ENCODE results near the gene CISD3.

The CISD3 gene

DNA sequence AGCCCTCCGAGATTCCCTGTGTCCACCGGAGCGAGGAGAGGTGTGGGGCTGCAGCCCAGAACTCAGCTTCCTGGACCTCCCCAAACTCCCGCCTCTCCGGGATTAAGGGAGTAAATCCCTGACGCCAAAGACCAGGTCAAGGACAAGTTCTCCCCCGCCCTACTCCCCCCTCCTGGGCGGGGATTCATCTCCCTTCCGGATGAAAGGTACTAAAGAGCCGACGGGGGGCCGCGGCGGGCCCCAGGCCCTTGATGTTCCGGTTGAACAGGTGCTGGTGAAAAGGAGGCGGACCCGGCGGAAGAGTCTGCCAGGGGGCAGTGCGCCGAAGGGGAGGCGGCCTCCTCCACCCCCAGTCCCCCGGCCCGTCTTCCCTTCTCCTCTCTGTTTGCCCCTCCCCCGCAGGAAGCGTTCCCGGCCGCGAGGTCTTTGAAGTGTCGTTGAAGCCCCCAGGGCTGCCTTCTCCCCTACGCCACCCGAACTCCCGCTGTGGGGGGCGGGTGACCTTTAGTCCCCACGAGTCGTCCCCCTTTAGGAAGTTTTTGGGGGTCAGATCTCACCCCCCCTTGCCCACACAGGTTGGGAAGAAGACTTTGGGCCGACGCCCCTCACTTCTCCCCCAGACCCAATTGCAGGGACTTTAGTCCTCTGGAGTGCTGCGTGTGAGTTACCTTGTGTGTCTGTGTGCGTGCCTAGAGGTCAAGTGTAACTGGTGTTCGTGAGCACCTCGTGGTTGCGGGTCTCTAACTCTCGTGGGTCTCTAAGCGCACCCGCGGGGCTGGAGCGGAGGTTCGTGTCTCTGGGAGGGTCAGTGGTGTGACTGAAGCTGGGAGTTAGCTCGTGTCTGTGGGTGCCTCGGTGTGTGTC, 26.2 kb upstream of the CISD3 start (continued):
- TF ChIP-seq, protein P1, sequence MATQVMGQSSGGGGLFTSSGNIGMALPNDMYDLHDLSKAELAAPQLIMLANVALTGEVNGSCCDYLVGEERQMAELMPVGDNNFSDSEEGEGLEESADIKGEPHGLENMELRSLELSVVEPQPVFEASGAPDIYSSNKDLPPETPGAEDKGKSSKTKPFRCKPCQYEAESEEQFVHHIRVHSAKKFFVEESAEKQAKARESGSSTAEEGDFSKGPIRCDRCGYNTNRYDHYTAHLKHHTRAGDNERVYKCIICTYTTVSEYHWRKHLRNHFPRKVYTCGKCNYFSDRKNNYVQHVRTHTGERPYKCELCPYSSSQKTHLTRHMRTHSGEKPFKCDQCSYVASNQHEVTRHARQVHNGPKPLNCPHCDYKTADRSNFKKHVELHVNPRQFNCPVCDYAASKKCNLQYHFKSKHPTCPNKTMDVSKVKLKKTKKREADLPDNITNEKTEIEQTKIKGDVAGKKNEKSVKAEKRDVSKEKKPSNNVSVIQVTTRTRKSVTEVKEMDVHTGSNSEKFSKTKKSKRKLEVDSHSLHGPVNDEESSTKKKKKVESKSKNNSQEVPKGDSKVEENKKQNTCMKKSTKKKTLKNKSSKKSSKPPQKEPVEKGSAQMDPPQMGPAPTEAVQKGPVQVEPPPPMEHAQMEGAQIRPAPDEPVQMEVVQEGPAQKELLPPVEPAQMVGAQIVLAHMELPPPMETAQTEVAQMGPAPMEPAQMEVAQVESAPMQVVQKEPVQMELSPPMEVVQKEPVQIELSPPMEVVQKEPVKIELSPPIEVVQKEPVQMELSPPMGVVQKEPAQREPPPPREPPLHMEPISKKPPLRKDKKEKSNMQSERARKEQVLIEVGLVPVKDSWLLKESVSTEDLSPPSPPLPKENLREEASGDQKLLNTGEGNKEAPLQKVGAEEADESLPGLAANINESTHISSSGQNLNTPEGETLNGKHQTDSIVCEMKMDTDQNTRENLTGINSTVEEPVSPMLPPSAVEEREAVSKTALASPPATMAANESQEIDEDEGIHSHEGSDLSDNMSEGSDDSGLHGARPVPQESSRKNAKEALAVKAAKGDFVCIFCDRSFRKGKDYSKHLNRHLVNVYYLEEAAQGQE (tag by site-specific recombination; IDR thresholded peaks at IDR 0.05) = no peak
- TF ChIP-seq, protein P2, sequence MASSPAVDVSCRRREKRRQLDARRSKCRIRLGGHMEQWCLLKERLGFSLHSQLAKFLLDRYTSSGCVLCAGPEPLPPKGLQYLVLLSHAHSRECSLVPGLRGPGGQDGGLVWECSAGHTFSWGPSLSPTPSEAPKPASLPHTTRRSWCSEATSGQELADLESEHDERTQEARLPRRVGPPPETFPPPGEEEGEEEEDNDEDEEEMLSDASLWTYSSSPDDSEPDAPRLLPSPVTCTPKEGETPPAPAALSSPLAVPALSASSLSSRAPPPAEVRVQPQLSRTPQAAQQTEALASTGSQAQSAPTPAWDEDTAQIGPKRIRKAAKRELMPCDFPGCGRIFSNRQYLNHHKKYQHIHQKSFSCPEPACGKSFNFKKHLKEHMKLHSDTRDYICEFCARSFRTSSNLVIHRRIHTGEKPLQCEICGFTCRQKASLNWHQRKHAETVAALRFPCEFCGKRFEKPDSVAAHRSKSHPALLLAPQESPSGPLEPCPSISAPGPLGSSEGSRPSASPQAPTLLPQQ (tag by site-specific recombination; IDR thresholded peaks at IDR 0.05) = peak; percentile 97
- no peak for TF ChIP-seq ZNF2 (tag by site-specific recombination; IDR thresholded peaks at IDR 0.05)
- TF ChIP-seq SP2 (tag by site-specific recombination; IDR thresholded peaks at IDR 0.05) = peak; percentile 94
- TF ChIP-seq IKZF3 (tag by site-specific recombination; IDR thresholded peaks at IDR 0.05) = peak; percentile 89
- no peak for TF ChIP-seq ZNF677 (tag by site-specific recombination; IDR thresholded peaks at IDR 0.05)
- no peak for TF ChIP-seq ZNF510 (tag by site-specific recombination; IDR thresholded peaks at IDR 0.05; ENCODE audit: insufficient replicate concordance)
- TF ChIP-seq ZNF133 (tag by site-specific recombination; IDR thresholded peaks at IDR 0.05) = no peak
- peak; percentile 56 for TF ChIP-seq ZXDB (tag by site-specific recombination; IDR thresholded peaks at IDR 0.05)
- peak; percentile 15; the same call in 1 of the 2 replicates for TF ChIP-seq SCRT1 (tag by site-specific recombination; IDR thresholded peaks at IDR 0.05; ENCODE audit: borderline replicate concordance)
- no peak for TF ChIP-seq ZNF514 (tag by site-specific recombination; IDR thresholded peaks at IDR 0.05)
- TF ChIP-seq, protein P3, sequence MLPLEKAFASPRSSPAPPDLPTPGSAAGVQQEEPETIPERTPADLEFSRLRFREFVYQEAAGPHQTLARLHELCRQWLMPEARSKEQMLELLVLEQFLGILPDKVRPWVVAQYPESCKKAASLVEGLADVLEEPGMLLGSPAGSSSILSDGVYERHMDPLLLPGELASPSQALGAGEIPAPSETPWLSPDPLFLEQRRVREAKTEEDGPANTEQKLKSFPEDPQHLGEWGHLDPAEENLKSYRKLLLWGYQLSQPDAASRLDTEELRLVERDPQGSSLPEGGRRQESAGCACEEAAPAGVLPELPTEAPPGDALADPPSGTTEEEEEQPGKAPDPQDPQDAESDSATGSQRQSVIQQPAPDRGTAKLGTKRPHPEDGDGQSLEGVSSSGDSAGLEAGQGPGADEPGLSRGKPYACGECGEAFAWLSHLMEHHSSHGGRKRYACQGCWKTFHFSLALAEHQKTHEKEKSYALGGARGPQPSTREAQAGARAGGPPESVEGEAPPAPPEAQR (tag by site-specific recombination; IDR thresholded peaks at IDR 0.05) = no peak
- no peak for TF ChIP-seq ZNF555 (tag by site-specific recombination; conservative IDR thresholded peaks at IDR 0.05)
- TF ChIP-seq, protein P4, sequence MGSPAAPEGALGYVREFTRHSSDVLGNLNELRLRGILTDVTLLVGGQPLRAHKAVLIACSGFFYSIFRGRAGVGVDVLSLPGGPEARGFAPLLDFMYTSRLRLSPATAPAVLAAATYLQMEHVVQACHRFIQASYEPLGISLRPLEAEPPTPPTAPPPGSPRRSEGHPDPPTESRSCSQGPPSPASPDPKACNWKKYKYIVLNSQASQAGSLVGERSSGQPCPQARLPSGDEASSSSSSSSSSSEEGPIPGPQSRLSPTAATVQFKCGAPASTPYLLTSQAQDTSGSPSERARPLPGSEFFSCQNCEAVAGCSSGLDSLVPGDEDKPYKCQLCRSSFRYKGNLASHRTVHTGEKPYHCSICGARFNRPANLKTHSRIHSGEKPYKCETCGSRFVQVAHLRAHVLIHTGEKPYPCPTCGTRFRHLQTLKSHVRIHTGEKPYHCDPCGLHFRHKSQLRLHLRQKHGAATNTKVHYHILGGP (tag by site-specific recombination; IDR thresholded peaks at IDR 0.05) = no peak
- TF ChIP-seq ZNF529 (tag by site-specific recombination; IDR thresholded peaks at IDR 0.05; ENCODE audit: insufficient replicate concordance) = no peak
- no peak for TF ChIP-seq ZNF19 (tag by site-specific recombination; IDR thresholded peaks at IDR 0.05; ENCODE audit: low read depth)
- no peak for TF ChIP-seq ZNF549 (tag by site-specific recombination; IDR thresholded peaks at IDR 0.05)
- TF ChIP-seq ZNF211 (tag by site-specific recombination; IDR thresholded peaks at IDR 0.05; ENCODE audit: low read depth) = no peak
- TF ChIP-seq ZNF521 (tag by site-specific recombination; IDR thresholded peaks at IDR 0.05) = no peak
- TF ChIP-seq ZNF350 (tag by site-specific recombination; IDR thresholded peaks at IDR 0.05) = no peak
- peak; percentile 92 for TF ChIP-seq ZEB2 (tag by site-specific recombination; IDR thresholded peaks at IDR 0.05)
- TF ChIP-seq, protein P5, sequence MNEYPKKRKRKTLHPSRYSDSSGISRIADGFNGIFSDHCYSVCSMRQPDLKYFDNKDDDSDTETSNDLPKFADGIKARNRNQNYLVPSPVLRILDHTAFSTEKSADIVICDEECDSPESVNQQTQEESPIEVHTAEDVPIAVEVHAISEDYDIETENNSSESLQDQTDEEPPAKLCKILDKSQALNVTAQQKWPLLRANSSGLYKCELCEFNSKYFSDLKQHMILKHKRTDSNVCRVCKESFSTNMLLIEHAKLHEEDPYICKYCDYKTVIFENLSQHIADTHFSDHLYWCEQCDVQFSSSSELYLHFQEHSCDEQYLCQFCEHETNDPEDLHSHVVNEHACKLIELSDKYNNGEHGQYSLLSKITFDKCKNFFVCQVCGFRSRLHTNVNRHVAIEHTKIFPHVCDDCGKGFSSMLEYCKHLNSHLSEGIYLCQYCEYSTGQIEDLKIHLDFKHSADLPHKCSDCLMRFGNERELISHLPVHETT (tag by site-specific recombination; IDR thresholded peaks at IDR 0.05) = peak; percentile 26; the same call in 1 of the 2 replicates
- TF ChIP-seq HOXC10 (CRISPR knock-in tag; IDR thresholded peaks at IDR 0.05) = no peak
- TF ChIP-seq OVOL3 (tag by site-specific recombination; IDR thresholded peaks at IDR 0.05) = 0 out of 2 replicates have a peak, but pooled peaks have one; percentile 15
- TF ChIP-seq ZNF394 (tag by site-specific recombination; IDR thresholded peaks at IDR 0.05; ENCODE audit: borderline replicate concordance) = no peak
- TF ChIP-seq ZNF626 (tag by site-specific recombination; IDR thresholded peaks at IDR 0.05) = no peak
- peak; percentile 77 for TF ChIP-seq KLF9 (tag by site-specific recombination; IDR thresholded peaks at IDR 0.05; ENCODE audit: low read depth)
- peak; percentile 52 for TF ChIP-seq OSR2 (tag by site-specific recombination; IDR thresholded peaks at IDR 0.05)
- no peak for TF ChIP-seq ZNF658 (tag by site-specific recombination; IDR thresholded peaks at IDR 0.05)
- TF ChIP-seq ZNF623 (tag by site-specific recombination; IDR thresholded peaks at IDR 0.05) = peak; percentile 72

All from HEK293 (cell line).